Fibroblast of gingiva (primary cell): ENCODE measurements around the gene GULP1.
A peak's percentile ranks its signal among the peaks of the same experiment; 100 is the strongest.
"Not testable (repeated sequence)": the region's sequence is repeated elsewhere in the genome, so short reads cannot be mapped to it uniquely, and the experiment has no call there.

ENCODE experiments used
- DNase-seq: peaks from one replicate; pipeline ENCODE4 v3.0.0-alpha.2; 2011; ENCODE audit warnings: low read depth

The GULP1 gene

GRCh38 chr2:188527581-188527993 is 235.9 kb downstream of the GULP1 start:
- no peak for DNase-seq

GRCh38 chr2:188529710-188530109 is 238.0 kb downstream of the GULP1 start:
- DNase-seq, result no peak

- no peak for DNase-seq
Measured at GRCh38 chr2:188534875-188535274, 243.2 kb downstream of the GULP1 start.

DNA sequence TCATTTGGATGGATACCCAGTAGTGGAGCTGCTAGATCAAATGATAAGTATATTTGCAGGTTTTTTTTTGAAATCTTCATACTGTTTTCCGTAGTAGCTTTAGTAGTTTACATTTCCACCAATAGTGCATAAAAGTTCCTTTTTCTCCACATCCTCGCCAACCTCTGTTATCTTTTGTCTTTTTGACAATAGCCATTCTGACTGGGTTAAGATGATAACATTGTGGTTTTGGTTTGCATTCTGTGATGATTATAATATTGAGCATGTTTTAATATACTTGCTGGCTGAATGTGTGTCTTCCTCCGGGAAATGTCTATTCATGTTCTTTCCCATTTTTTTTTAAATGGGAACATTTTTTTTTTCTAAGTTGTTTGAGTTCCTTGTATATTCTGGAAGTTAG is 260.0 kb downstream of the GULP1 start:
- no peak for DNase-seq

GRCh38 chr2:188557081-188557480 is 265.4 kb downstream of the GULP1 start:
- no peak for DNase-seq

- not testable (repeated sequence) for DNase-seq
Measured at GRCh38 chr2:188559455-188559854, 267.8 kb downstream of the GULP1 start.

- DNase-seq, result no peak
Measured at GRCh38 chr2:188561473-188561979, 269.9 kb downstream of the GULP1 start.

- DNase-seq, result peak; percentile 47
Measured at GRCh38 chr2:188569431-188570165, 277.9 kb downstream of the GULP1 start.

- DNase-seq, result peak; percentile 5
Measured at GRCh38 chr2:188570370-188570769, 278.7 kb downstream of the GULP1 start.

DNA sequence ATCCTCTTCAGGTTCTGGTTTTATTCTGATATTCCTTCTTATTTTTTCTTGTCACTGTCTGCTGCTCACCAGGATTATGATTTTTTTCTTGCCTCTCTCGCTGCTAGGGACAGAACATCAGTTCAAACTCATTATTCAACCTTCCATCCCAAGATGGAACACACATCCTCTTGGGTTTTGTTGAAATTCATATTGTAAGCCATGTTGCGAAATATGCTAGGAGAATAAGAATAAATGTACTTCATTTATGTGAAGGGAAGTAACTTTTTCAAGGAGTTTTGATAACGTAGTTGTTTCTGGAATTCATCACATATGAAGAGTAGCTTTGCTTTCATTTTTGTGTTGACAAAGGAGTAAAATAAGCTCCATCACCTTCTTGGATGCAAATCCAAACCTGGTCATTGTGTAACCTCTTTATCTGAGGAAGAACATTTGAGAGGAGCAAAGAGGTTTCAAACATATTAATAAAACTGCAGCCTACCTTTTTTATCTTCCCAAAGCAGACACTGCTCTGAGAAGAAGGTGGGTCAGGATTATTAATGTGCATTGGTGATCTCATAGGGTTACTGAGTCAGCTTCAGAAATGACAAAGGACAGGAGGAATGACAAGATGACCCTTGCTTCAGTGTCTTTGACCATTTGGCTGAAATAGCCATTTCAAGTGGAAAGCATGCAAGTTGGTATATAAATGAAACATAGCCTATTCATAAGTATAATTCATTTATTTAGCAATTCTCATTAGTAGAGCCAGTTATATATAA is 280.0 kb downstream of the GULP1 start:
- DNase-seq, result no peak

- DNase-seq, result no peak
Measured at GRCh38 chr2:188572592-188572991, 280.9 kb downstream of the GULP1 start.

DNA sequence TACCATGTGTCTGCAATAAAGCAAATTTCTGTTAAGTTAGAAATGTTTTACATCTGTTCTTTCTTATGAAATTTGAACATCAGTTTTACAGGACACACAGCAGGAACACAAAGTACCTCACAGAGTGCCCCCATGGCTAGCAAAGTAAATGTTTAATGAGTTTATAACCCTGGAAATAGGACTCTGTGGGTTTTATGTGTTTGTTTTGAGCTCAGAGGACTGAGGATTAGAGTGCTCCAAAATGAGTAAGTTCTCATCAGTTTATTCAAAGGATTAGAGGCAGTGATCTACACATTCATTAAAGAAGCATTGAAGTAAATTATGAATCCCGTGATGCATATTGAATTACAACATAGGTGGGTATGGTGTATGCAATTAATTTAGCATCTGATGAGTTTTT is 281.8 kb downstream of the GULP1 start:
- DNase-seq, result peak; percentile 55

- no peak for DNase-seq
Measured at GRCh38 chr2:188576006-188576405, 284.3 kb downstream of the GULP1 start.

DNA sequence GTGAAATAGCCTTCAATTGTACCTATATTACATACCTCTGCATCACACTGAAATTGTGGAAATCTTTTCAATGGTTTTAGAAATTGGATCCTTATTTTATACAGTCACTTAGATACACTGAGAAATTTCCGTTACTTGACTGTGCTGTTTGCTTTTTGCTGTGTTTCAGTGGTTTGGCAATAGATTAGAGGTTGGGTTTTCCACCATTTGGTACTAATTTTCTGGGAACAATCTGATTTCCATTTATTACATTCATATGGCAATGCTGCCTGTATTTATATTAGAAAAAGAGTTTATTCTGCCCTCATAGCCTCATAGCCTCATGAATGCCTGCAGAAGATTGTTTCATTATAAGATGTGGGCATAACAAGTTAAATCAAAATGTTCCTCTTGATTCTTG is 285.0 kb downstream of the GULP1 start:
- peak; percentile 89 for DNase-seq

- DNase-seq, result peak; percentile 78
Measured at GRCh38 chr2:188577231-188577630, 285.6 kb downstream of the GULP1 start.

- no peak for DNase-seq
Measured at GRCh38 chr2:188580738-188581137, 289.1 kb downstream of the GULP1 start.

GRCh38 chr2:188582211-188582610 is 290.5 kb downstream of the GULP1 start:
- no peak for DNase-seq

DNA sequence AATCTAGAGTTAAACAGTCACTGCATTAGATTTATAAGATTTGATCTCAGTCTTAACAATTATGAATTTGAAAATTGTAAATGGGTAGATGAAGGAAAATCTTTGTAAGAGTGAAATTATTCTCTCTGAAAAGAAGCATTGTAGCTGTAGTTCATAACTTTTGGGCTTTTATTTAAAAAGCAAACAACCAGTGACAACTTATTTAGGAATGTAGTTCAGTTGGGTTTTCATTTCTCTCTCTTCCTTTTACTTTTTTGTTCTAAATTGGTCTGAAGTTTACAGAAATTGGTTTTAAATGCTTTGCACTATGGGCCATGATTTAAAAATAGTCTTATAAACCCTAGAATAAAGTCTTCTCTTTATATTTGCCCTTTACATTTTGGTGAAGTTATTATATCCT is 296.6 kb downstream of the GULP1 start:
- no peak for DNase-seq

- DNase-seq, result peak; percentile 57
Measured at GRCh38 chr2:188596054-188596453, 304.4 kb downstream of the GULP1 start.

DNA sequence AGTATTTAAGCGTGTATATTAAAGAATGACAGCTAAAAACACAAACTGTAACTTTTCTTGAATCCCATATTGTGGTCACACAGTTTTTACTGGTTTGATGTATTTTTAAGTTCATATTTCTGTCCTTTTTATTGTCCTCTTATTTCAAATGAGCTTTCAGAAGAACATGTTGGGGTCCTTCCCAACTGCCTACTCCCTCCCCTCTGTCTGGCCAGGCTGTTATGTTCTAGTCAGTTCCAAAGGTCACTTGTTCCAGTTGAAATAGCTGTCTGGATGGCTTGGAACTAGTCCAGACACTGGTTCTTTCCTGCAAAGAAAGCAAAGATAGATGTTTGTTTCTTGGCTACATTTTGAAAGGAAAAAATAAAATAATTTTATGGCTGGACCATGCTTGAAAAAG is 306.9 kb downstream of the GULP1 start:
- DNase-seq, result no peak

DNA sequence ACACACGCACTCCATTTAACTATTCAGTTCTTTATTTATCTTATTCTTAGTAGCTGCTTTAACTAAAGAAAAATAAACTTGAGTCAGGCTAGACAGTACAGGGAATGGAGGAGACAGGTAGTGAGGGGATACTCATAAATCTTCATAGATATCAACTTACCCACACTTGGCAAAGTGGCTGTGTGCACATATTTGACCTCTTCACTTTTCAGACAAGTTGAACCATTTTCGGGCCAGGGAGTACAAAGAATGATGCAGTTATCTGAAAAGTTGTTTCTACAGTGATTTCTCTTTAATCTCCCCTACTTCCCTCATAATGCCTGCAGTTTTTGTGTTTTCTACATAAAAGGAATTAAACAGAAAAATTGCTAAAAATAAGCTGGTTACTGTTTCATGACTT is 307.5 kb downstream of the GULP1 start:
- DNase-seq, result no peak

DNA sequence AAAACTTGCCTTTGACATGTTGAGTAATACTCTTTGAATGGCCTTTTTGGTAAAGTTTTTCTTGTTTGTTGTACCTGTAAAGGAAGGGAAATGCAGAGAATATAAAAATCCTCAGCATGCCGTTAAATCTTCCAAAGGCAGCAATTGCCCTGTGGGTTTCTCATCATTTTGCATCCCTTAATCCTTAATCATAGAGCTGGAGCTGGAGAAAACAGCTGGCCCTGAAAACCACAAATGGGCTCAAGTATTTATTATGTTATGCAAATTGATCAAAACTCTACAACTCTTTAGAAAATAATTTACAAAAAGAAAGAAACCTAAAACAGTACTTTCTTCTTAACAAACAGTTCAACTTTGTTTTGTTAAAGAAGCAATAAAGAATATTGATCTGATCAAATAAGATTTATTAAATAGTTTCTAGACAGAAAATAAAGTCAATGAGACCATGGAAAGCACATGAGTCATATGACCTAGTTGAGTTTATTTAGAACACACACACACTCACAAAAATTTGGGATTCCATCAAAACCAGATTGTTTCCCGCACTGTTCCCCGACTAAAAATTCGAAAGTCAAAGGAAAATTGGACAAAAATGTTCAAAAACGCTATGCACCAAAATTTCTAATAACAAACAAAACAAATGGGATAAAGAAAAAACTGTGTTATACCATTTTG is 309.0 kb downstream of the GULP1 start:
- DNase-seq, result peak; percentile 58

GRCh38 chr2:188601391-188601790 is 309.7 kb downstream of the GULP1 start:
- DNase-seq, result no peak
